HepG2 (cell line): ENCODE measurements around the gene VWA1. TPM values are rescaled to one million over a fixed set of nuclear protein-coding genes. Genes with fewer than 3 reads are reported as not detected.

Source experiments
- ATAC-seq: fragments of 200-7000 bp; cut with Tn5 transposase; 3 replicates; pipeline ENCODE4 v1.9.1; 2020; ENCODE audit warnings: mild to moderate bottlenecking, moderate library complexity
- BruUV-seq: library from RNA; stranded (reverse); fragments of 400-500 nt; replicated peaks from 2 replicates; lab custom pipeline; 2021; lab: Mats Ljungman, UMichigan
- CTCF ChIA-PET: fragments of 300-600 bp; formaldehyde crosslinking; extraction: SDS; loops from one replicate; lab custom pipeline; 2021; ENCODE audit warnings: low total read pairs, inconsistent platforms, low intra/inter-chr PET ratio; lab: Yijun Ruan, JAX
- POLR2A ChIA-PET: fragments of 350-600 bp; sonication (Branson Sonifier 250); formaldehyde crosslinking; loops from one replicate; lab custom pipeline; 2020; ENCODE audit warnings: antibody characterized with exemption, inconsistent platforms; lab: Yijun Ruan, JAX
- DNase-seq: peaks from one replicate; pipeline ENCODE4 v3.0.0-alpha.2; 2015; ENCODE audit warnings: low spot score
- FAIRE-seq: peaks from 3 replicates; lab custom pipeline; 2011; peaks lifted over from hg19 to GRCh38; lab: Jason Lieb, UNC
- H2AFZ ChIP-seq: one replicate; pipeline ENCODE4 v1.6.1; 2011; ENCODE audit warnings: low read length, inconsistent platforms
- H3K27ac ChIP-seq: fragments of 300-600 bp; 3 replicates; pipeline ENCODE4 v1.8.0; 2011; ENCODE audit warnings: mixed run types, mild to moderate bottlenecking, mixed read lengths, low read length, inconsistent platforms; ENCODE audit not compliant: insufficient read depth; ENCODE audit errors: extremely low read length
- H3K27me3 ChIP-seq, 2 experiments: fragments of 200-600 bp in 1 of 2; 2 replicates in 1 of 2; 3 replicates in 1 of 2; pipeline versions ENCODE4 v1.6.0 to v1.8.0; 2011; ENCODE audit warnings: low read length in 2 of 2, mild to moderate bottlenecking in 2 of 2, moderate library complexity in 2 of 2, inconsistent platforms in 1 of 2; ENCODE audit not compliant: insufficient read depth in 2 of 2, control insufficient read depth in 1 of 2
- H3K36me3 ChIP-seq, 2 experiments: fragments of 200-600 bp in 1 of 2; replicated peaks in 1 of 2; 2 replicates in 1 of 2; 3 replicates in 1 of 2; pipeline versions ENCODE4 v1.5.1 to v1.8.0; 2011; ENCODE audit warnings: low read length in 2 of 2, inconsistent platforms in 1 of 2; ENCODE audit not compliant: insufficient read depth in 2 of 2, control insufficient read depth in 1 of 2
- H3K4me1 ChIP-seq: 2 replicates; pipeline ENCODE4 v1.5.1; 2012; ENCODE audit warnings: low read length, inconsistent platforms; ENCODE audit not compliant: insufficient read depth
- H3K4me2 ChIP-seq: 2 replicates; pipeline ENCODE4 v1.6.0; 2011; ENCODE audit warnings: low read depth, low read length, inconsistent platforms
- H3K4me3 ChIP-seq, 3 experiments: fragments of 200-600 bp in 1 of 3; sonication (generic), shearing (Covaris generic) in 1 of 3; replicated peaks in 1 of 3; 2 replicates each; pipeline ENCODE4 v1.5.1; 2011 to 2016; ENCODE audit warnings: low read length in 3 of 3, inconsistent platforms in 2 of 3, low read depth in 2 of 3, mild to moderate bottlenecking in 2 of 3, control low read depth in 1 of 3, mixed read lengths in 1 of 3; ENCODE audit not compliant: insufficient read depth in 1 of 3
- H3K79me2 ChIP-seq: one replicate; pipeline ENCODE4 v1.6.1; 2011; ENCODE audit warnings: low read length, inconsistent platforms; ENCODE audit not compliant: insufficient read depth
- H3K9ac ChIP-seq: 2 replicates; pipeline ENCODE4 v1.6.0; 2011; ENCODE audit warnings: mild to moderate bottlenecking, low read depth, low read length, inconsistent platforms; ENCODE audit not compliant: insufficient read depth
- H3K9me3 ChIP-seq: 2 replicates; pipeline ENCODE4 v1.5.1; 2012; ENCODE audit warnings: mild to moderate bottlenecking, low read length
- H4K20me1 ChIP-seq: 2 replicates; pipeline ENCODE4 v1.6.0; 2011; ENCODE audit warnings: inconsistent platforms, mild to moderate bottlenecking, low read length, moderate library complexity; ENCODE audit not compliant: insufficient read depth
- BRCA1 ChIP-seq: sonication (generic); formaldehyde crosslinking; IDR thresholded peaks from 2 replicates; pipeline ENCODE4 v1.4.0; 2020; ENCODE audit warnings: missing genetic modification reagents
- GTF2F1 ChIP-seq: fragments of 150-350 bp; IDR thresholded peaks from 2 replicates; pipeline ENCODE4 v1.6.1; 2014; ENCODE audit warnings: low read length
- GTF3A ChIP-seq: sonication (generic); formaldehyde crosslinking; conservative IDR thresholded peaks from 2 replicates; pipeline ENCODE4 v1.4.0; 2020; ENCODE audit warnings: mild to moderate bottlenecking, missing genetic modification reagents
- MTF2 ChIP-seq: sonication (generic); formaldehyde crosslinking; IDR thresholded peaks from 2 replicates; pipeline ENCODE4 v1.5.0; 2020; ENCODE audit warnings: missing genetic modification reagents, borderline replicate concordance
- PHF5A ChIP-seq: IDR thresholded peaks from one replicate; pipeline ENCODE4 v1.6.1; 2018; ENCODE audit warnings: low read depth, missing genetic modification reagents; ENCODE audit not compliant: unreplicated experiment
- REPIN1 ChIP-seq: sonication (generic); formaldehyde crosslinking; IDR thresholded peaks from 2 replicates; pipeline ENCODE4 v1.8.0; 2022; ENCODE audit warnings: missing genetic modification reagents, low read depth, mild to moderate bottlenecking, borderline replicate concordance
- REXO4 ChIP-seq: sonication (generic); formaldehyde crosslinking; IDR thresholded peaks from 2 replicates; pipeline ENCODE4 v1.8.0; 2022; ENCODE audit warnings: missing genetic modification reagents, mild to moderate bottlenecking, borderline replicate concordance
- SP5 ChIP-seq: IDR thresholded peaks from 2 replicates; pipeline ENCODE4 v1.6.1; 2016; ENCODE audit warnings: low read depth, borderline replicate concordance
- ZBTB2 ChIP-seq: sonication (generic); formaldehyde crosslinking; IDR thresholded peaks from 2 replicates; pipeline ENCODE4 v1.8.0; 2022; ENCODE audit warnings: low read depth, missing genetic modification reagents
- ZBTB42 ChIP-seq: sonication (generic); formaldehyde crosslinking; IDR thresholded peaks from 2 replicates; pipeline ENCODE4 v1.5.0; 2020; ENCODE audit warnings: mild to moderate bottlenecking, missing genetic modification reagents
- ZNF121 ChIP-seq: sonication (generic); formaldehyde crosslinking; IDR thresholded peaks from 2 replicates; pipeline ENCODE4 v1.5.0; 2020; ENCODE audit warnings: mild to moderate bottlenecking, missing genetic modification reagents
- WGBS: methylation state at CpG from one replicate; pipeline ENCODE4 v1.1.6; 2017; ENCODE audit warnings: low lambda C conversion rate; 5-methylcytosine and 5-hydroxymethylcytosine counted together
- in situ Hi-C: cut with HindIII; loops from 2 replicates; pipeline ENCODE4 v1.10.0; 2017; ENCODE audit warnings: low pct_unique_long_range_greater_than_20kb; ENCODE audit not compliant: extremely low pct_ligation_motif_present
- intact Hi-C: fragments of 100-400 bp; cut with micrococcal nuclease; formaldehyde crosslinking; loops from one replicate; pipeline ENCODE4 v1.10.0; 2022; ENCODE audit not compliant: unreplicated experiment
- polyA plus RNA-seq, 8 experiments: library from polyadenylated mRNA; depleted of rRNA in 3 of 8; stranded (reverse) in 7 of 8; unstranded in 1 of 8; fragments of >200 nt; fragmentation: Illumina TruSeq in 4 of 8; extraction: Trizol in 4 of 8; gene quantifications; 2 replicates each; pipeline versions ENCODE4 v1.2.1 to v1.2.3, GENCODE V29; 2011 to 2016; ENCODE audit warnings: low read depth in 4 of 8, missing spikeins in 1 of 8, mixed read lengths in 1 of 8; ENCODE audit not compliant: insufficient read depth in 1 of 8
- total RNA-seq, 5 experiments: library from RNA; depleted of rRNA; stranded (reverse); fragments of >200 nt; fragmentation: Illumina TruSeq; extraction: Trizol; gene quantifications; 2 replicates each; pipeline ENCODE4 v1.2.3, GENCODE V29; 2016; ENCODE audit warnings: low read depth in 1 of 5
- TF ChIP-seq, protein P1 (sequence below): sonication (generic); formaldehyde crosslinking; IDR thresholded peaks from 2 replicates; pipeline ENCODE4 v1.4.0; 2020; ENCODE audit warnings: missing genetic modification reagents

Gene VWA1
- total and polyA plus RNA-seq, 2 of the 13 experiments (the other 11 are each of a cell fraction or from before 2014, with no cell fraction given): 40.9 to 57.5 TPM

- Histone ChIP-seq H3K9ac (peak overlapping the region; percentile 72), H3K36me3 (peaks cover 0 to 4% of the 10 kb centered on the region in 2 experiments; a peak in 1 of 5 replicates), H3K9me3 (no peaks in the 10 kb centered on the region), H2AFZ (no peak overlapping the region), H3K79me2 (peaks cover 19% of the 10 kb centered on the region), H4K20me1 (peaks cover 4% of the 10 kb centered on the region), H3K4me3 (peak overlapping the region; percentile 66 to 77 (median 77)), H3K4me1 (peaks cover 22% of the 10 kb centered on the region), H3K4me2 (peak overlapping the region; percentile 87), H3K27ac (peak overlapping the region; percentile 41), H3K27me3 (no peaks in the 10 kb centered on the region; a peak in 1 of 5 replicates)
- TF ChIP-seq SP5 (CRISPR knock-in tag) (no peak), PHF5A (no peak), GTF3A (CRISPR knock-in tag) (0 out of 2 replicates have a peak, but pooled peaks have one; percentile 19), REXO4 (CRISPR knock-in tag) (no peak), BRCA1 (0 out of 2 replicates have a peak, but pooled peaks have one; percentile 28), ZNF121 (CRISPR knock-in tag) (no peak), GTF2F1 (no peak), REPIN1 (CRISPR knock-in tag) (0 out of 2 replicates have a peak, but pooled peaks have one; percentile 4), ZBTB2 (CRISPR knock-in tag) (no peak), ZBTB42 (CRISPR knock-in tag) (no peak), MTF2 (CRISPR knock-in tag) (no peak)
- TF ChIP-seq, protein P1, sequence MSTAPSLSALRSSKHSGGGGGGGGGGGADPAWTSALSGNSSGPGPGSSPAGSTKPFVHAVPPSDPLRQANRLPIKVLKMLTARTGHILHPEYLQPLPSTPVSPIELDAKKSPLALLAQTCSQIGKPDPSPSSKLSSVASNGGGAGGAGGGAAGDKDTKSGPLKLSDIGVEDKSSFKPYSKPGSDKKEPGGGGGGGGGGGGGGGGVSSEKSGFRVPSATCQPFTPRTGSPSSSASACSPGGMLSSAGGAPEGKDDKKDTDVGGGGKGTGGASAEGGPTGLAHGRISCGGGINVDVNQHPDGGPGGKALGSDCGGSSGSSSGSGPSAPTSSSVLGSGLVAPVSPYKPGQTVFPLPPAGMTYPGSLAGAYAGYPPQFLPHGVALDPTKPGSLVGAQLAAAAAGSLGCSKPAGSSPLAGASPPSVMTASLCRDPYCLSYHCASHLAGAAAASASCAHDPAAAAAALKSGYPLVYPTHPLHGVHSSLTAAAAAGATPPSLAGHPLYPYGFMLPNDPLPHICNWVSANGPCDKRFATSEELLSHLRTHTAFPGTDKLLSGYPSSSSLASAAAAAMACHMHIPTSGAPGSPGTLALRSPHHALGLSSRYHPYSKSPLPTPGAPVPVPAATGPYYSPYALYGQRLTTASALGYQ: no peak
- WGBS: 20% methylated on average over 16 of the region's 16 CpGs
- ChIA-PET CTCF (no interaction called here), POLR2A (interaction anchor here (1.2 kb wide), 1 partner anchor 96 kb away, joined by 3 read pairs; the partner anchor contains the start of gene AURKAIP1)
- intact Hi-C loops (no loop called here), in situ Hi-C loops (no loop called here)
- no peak for FAIRE-seq
- DNase-seq: no peak
- ATAC-seq: no peak; the same call in 2 of the 3 replicates
- BruUV-seq: TSS peak; percentile 85
These were observed 35.3 kb downstream of the VWA1 start for GRCh38 chr1:1470626-1471388.
